ENCODE results near the gene C1QTNF3.

The C1QTNF3 gene

DNA sequence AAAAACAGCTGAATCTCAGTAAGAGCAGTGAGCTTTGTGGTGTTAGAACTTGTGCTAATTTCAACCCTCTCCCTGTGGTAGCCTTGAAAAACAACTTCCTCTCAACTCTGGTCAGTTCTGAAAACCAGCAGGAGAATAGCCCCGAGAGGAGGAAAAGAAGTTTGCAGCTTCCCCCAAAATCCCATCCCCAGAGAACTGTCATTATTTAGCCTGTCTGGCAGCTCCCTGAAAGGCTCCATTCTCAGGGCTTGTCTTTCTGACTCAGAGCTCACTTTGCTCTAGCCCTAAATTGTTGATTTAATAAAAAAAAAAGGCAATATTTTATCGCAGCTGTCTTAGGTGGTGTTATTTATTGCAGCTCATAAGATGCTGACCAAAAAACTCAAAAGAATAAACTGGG is 47.1 kb downstream of the C1QTNF3 start:
- Histone ChIP-seq H3K9me3 (ENCODE audit: control insufficient read depth, insufficient read depth, low read length) (no peaks in the 10 kb centered on the region), H3K27ac (ENCODE audit: low read depth, low read length) (no peak overlapping the region), H3K27me3 (ENCODE audit: control insufficient read depth, low read length) (no peaks in the 10 kb centered on the region), H3K4me2 (ENCODE audit: low read length) (no peak overlapping the region), H3K4me3 (ENCODE audit: low read length) (no peak overlapping the region), H3K79me2 (ENCODE audit: control insufficient read depth, low read length) (no peaks in the 10 kb centered on the region), H3K4me1 (ENCODE audit: control insufficient read depth, low read length) (no peaks in the 10 kb centered on the region), H3F3A (ENCODE audit: control insufficient read depth, insufficient read depth) (no peaks in the 10 kb centered on the region), H3K36me3 (ENCODE audit: control insufficient read depth, low read length) (no peaks in the 10 kb centered on the region), H4K20me1 (ENCODE audit: control insufficient read depth, insufficient read depth, low read depth, low read length) (no peaks in the 10 kb centered on the region), H3K9me2 (replicated peaks; ENCODE audit: control insufficient read depth, low read length) (no peaks in the 10 kb centered on the region)
- TF ChIP-seq EZH2phosphoT487 (IDR thresholded peaks at IDR 0.05; ENCODE audit: borderline replicate concordance, low read length) = no peak
- TF ChIP-seq, protein P1, sequence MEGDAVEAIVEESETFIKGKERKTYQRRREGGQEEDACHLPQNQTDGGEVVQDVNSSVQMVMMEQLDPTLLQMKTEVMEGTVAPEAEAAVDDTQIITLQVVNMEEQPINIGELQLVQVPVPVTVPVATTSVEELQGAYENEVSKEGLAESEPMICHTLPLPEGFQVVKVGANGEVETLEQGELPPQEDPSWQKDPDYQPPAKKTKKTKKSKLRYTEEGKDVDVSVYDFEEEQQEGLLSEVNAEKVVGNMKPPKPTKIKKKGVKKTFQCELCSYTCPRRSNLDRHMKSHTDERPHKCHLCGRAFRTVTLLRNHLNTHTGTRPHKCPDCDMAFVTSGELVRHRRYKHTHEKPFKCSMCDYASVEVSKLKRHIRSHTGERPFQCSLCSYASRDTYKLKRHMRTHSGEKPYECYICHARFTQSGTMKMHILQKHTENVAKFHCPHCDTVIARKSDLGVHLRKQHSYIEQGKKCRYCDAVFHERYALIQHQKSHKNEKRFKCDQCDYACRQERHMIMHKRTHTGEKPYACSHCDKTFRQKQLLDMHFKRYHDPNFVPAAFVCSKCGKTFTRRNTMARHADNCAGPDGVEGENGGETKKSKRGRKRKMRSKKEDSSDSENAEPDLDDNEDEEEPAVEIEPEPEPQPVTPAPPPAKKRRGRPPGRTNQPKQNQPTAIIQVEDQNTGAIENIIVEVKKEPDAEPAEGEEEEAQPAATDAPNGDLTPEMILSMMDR (IDR thresholded peaks at IDR 0.05; ENCODE audit: low read depth, low read length, poor library complexity, severe bottlenecking) = no peak

DNA sequence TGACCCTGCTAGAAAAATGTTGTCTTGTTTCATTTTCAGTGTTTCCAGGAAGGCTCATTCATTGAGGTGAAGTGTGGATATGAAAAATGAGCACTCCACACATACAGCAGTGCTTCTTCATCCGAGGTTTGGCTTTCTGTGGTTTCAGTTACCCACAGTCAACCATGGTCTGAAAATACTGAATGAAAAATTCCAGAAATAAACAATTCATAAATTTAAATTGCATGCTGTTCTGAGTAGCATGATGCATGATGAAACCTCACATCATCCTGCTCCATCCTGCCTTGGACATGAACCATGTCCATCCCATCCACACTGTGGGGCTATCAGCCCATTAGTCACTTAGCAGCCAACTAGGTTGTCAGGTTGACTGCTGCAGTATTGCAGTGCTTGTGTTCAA is 48.2 kb downstream of the C1QTNF3 start:
- no peaks in the 10 kb centered on the region for H4K20me1 ChIP-seq (ENCODE audit: control insufficient read depth, insufficient read depth, low read depth, low read length)
- H3K36me3 ChIP-seq (ENCODE audit: control insufficient read depth, low read length) = no peaks in the 10 kb centered on the region
- H3K4me1 ChIP-seq (ENCODE audit: control insufficient read depth, low read length) = no peaks in the 10 kb centered on the region
- no peaks in the 10 kb centered on the region for H3K9me2 ChIP-seq (replicated peaks; ENCODE audit: control insufficient read depth, low read length)
- H3K27me3 ChIP-seq (ENCODE audit: control insufficient read depth, low read length) = no peaks in the 10 kb centered on the region
- no peak overlapping the region for H3K27ac ChIP-seq (ENCODE audit: low read depth, low read length)
- H3K79me2 ChIP-seq (ENCODE audit: control insufficient read depth, low read length) = no peaks in the 10 kb centered on the region
- H3K4me2 ChIP-seq (ENCODE audit: low read length) = no peak overlapping the region
- no peaks in the 10 kb centered on the region for H3K9me3 ChIP-seq (ENCODE audit: control insufficient read depth, insufficient read depth, low read length)
- no peak for TF ChIP-seq EZH2phosphoT487 (IDR thresholded peaks at IDR 0.05; ENCODE audit: borderline replicate concordance, low read length)
- TF ChIP-seq, protein P1 (IDR thresholded peaks at IDR 0.05; ENCODE audit: low read depth, low read length, poor library complexity, severe bottlenecking) = no peak
- H3K4me3 ChIP-seq (ENCODE audit: low read length) = no peak overlapping the region
- no peaks in the 10 kb centered on the region for H3F3A ChIP-seq (ENCODE audit: control insufficient read depth, insufficient read depth)

DNA sequence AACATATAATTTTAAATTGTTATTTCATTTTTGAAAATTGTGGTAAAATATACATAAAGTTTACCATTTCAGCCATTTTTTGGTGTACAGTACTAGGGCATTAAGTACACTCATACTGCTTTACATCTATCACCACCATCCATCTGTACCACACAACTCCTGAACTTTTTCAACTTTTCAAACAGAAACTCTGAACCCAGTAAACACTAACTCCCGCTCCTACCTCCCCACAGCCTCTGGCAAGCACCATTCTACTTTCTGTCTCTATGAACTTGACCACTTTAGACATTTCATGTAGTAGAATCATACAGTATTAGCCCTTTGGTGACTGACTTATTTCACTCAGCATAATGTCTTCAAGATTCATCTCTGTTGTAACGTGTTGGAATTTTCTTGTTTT is 50.1 kb downstream of the C1QTNF3 start:
- no peaks in the 10 kb centered on the region for H3K9me2 ChIP-seq (replicated peaks; ENCODE audit: control insufficient read depth, low read length)
- H3F3A ChIP-seq (ENCODE audit: control insufficient read depth, insufficient read depth) = no peaks in the 10 kb centered on the region
- no peaks in the 10 kb centered on the region for H3K79me2 ChIP-seq (ENCODE audit: control insufficient read depth, low read length)
- TF ChIP-seq, protein P1 (IDR thresholded peaks at IDR 0.05; ENCODE audit: low read depth, low read length, poor library complexity, severe bottlenecking) = no peak
- TF ChIP-seq EZH2phosphoT487 (IDR thresholded peaks at IDR 0.05; ENCODE audit: borderline replicate concordance, low read length) = no peak
- no peaks in the 10 kb centered on the region for H3K36me3 ChIP-seq (ENCODE audit: control insufficient read depth, low read length)
- H4K20me1 ChIP-seq (ENCODE audit: control insufficient read depth, insufficient read depth, low read depth, low read length) = no peaks in the 10 kb centered on the region
- H3K9me3 ChIP-seq (ENCODE audit: control insufficient read depth, insufficient read depth, low read length) = no peaks in the 10 kb centered on the region
- no peaks in the 10 kb centered on the region for H3K4me1 ChIP-seq (ENCODE audit: control insufficient read depth, low read length)
- no peak overlapping the region for H3K27ac ChIP-seq (ENCODE audit: low read depth, low read length)
- no peaks in the 10 kb centered on the region for H3K27me3 ChIP-seq (ENCODE audit: control insufficient read depth, low read length)
- H3K4me2 ChIP-seq (ENCODE audit: low read length) = no peak overlapping the region
- H3K4me3 ChIP-seq (ENCODE audit: low read length) = no peak overlapping the region

- Histone ChIP-seq H4K20me1 (ENCODE audit: control insufficient read depth, insufficient read depth, low read depth, low read length) (no peaks in the 10 kb centered on the region), H3K9me3 (ENCODE audit: control insufficient read depth, insufficient read depth, low read length) (peaks cover 11% of the 10 kb centered on the region; the same call in 1 of the 2 replicates), H3K27ac (ENCODE audit: low read depth, low read length) (no peak overlapping the region), H3K4me2 (ENCODE audit: low read length) (no peak overlapping the region), H3K36me3 (ENCODE audit: control insufficient read depth, low read length) (no peaks in the 10 kb centered on the region), H3K27me3 (ENCODE audit: control insufficient read depth, low read length) (no peaks in the 10 kb centered on the region), H3K4me3 (ENCODE audit: low read length) (no peak overlapping the region), H3K4me1 (ENCODE audit: control insufficient read depth, low read length) (no peaks in the 10 kb centered on the region), H3F3A (ENCODE audit: control insufficient read depth, insufficient read depth) (no peaks in the 10 kb centered on the region), H3K9me2 (replicated peaks; ENCODE audit: control insufficient read depth, low read length) (no peaks in the 10 kb centered on the region), H3K79me2 (ENCODE audit: control insufficient read depth, low read length) (no peaks in the 10 kb centered on the region)
- TF ChIP-seq, protein P1 (IDR thresholded peaks at IDR 0.05; ENCODE audit: low read depth, low read length, poor library complexity, severe bottlenecking) = no peak
- TF ChIP-seq EZH2phosphoT487 (IDR thresholded peaks at IDR 0.05; ENCODE audit: borderline replicate concordance, low read length) = no peak
These were observed 57.6 kb downstream of the C1QTNF3 start for GRCh38 chr5:33985447-33985846.

Data from DOHH2 (cell line).